Caco-2 (cell line): Measurements from ENCODE around the gene LATS2. TPM values are rescaled to one million over a fixed set of nuclear protein-coding genes. Genes with fewer than 3 reads are reported as not detected.

ENCODE experiments used
- BruUV-seq: library from RNA; stranded (reverse); fragments of 400-500 nt; replicated peaks from 2 replicates; lab custom pipeline; 2021; lab: Mats Ljungman, UMichigan
- CTCF ChIA-PET: fragments of 300-600 bp; sonication (Branson Sonifier 250); formaldehyde crosslinking; loops from one replicate; lab custom pipeline; 2022; ENCODE audit warnings: antibody characterized with exemption; lab: Charles Lee
- POLR2A ChIA-PET: fragments of 300-600 bp; sonication (Branson Sonifier 250); formaldehyde crosslinking; loops from one replicate; lab custom pipeline; 2022; ENCODE audit warnings: antibody characterized with exemption; lab: Charles Lee
- DNase-seq, 2 experiments: peaks; one replicate each; pipeline versions ENCODE4 v3.0.0 to v3.0.0-alpha.2; 2020 to 2022
- H3K27me3 ChIP-seq: replicated peaks from 2 replicates; pipeline ENCODE4 v1.6.0; 2011; ENCODE audit warnings: low read length; ENCODE audit not compliant: control insufficient read depth, insufficient read depth
- H3K36me3 ChIP-seq: 2 replicates; pipeline ENCODE4 v1.5.1; 2011; ENCODE audit warnings: low read length; ENCODE audit not compliant: control insufficient read depth, insufficient read depth
- H3K4me1 ChIP-seq: fragments of 250-450 bp; sonication (Bioruptor Pico); 2 replicates; pipeline ENCODE4 v1.5.1; 2020; ENCODE audit warnings: mild to moderate bottlenecking
- H3K4me3 ChIP-seq: 2 replicates; pipeline ENCODE4 v1.5.1; 2011; ENCODE audit warnings: low read depth, mild to moderate bottlenecking, control low read depth, low read length
- H3K9me3 ChIP-seq: fragments of 250-450 bp; sonication (Bioruptor Pico); 2 replicates; pipeline ENCODE4 v1.5.1; 2020; ENCODE audit warnings: mild to moderate bottlenecking, moderate library complexity
- H3K27ac Mint-ChIP-seq: one replicate; pipeline ENCODE4 v1.8.0; 2022; ENCODE audit warnings: mixed read lengths; ENCODE audit not compliant: unreplicated experiment
- H3K27me3 Mint-ChIP-seq: one replicate; pipeline ENCODE4 v1.8.0; 2022; ENCODE audit warnings: mixed read lengths; ENCODE audit not compliant: insufficient read depth, unreplicated experiment
- H3K36me3 Mint-ChIP-seq: one replicate; pipeline ENCODE4 v1.8.0; 2022; ENCODE audit warnings: mild to moderate bottlenecking, mixed read lengths; ENCODE audit not compliant: insufficient read depth, unreplicated experiment
- H3K4me1 Mint-ChIP-seq: one replicate; pipeline ENCODE4 v1.8.0; 2022; ENCODE audit warnings: low read depth, mixed read lengths; ENCODE audit not compliant: unreplicated experiment
- H3K4me3 Mint-ChIP-seq: one replicate; pipeline ENCODE4 v1.8.0; 2022; ENCODE audit warnings: mild to moderate bottlenecking, moderate library complexity, mixed read lengths; ENCODE audit not compliant: unreplicated experiment
- H3K9me3 Mint-ChIP-seq: one replicate; pipeline ENCODE4 v1.8.0; 2022; ENCODE audit warnings: mixed read lengths; ENCODE audit not compliant: unreplicated experiment
- intact Hi-C: fragments of 100-400 bp; cut with micrococcal nuclease; formaldehyde crosslinking; loops from one replicate; pipeline ENCODE4 v1.10.0; 2022; ENCODE audit not compliant: unreplicated experiment
- total RNA-seq: library from RNA; stranded (reverse); gene quantifications from 2 replicates; pipeline ENCODE4 v1.2.3, GENCODE V29; 2022
- TF ChIP-seq, protein P1 (sequence below), 2 experiments: fragments of 200-600 bp in 1 of 2; IDR thresholded peaks; 1 replicate in 1 of 2; 2 replicates in 1 of 2; pipeline versions ENCODE4 v1.5.1 to v1.8.0; 2011 to 2022; ENCODE audit warnings: antibody characterized with exemption in 1 of 2, control low read depth in 1 of 2, inconsistent platforms in 1 of 2, low read depth in 1 of 2, low read length in 1 of 2, mild to moderate bottlenecking in 1 of 2, moderate library complexity in 1 of 2; ENCODE audit not compliant: insufficient read depth in 1 of 2, severe bottlenecking in 1 of 2, unreplicated experiment in 1 of 2

The LATS2 gene
- total RNA-seq, 1 experiment from 2014 or later: 45.6 TPM

DNA sequence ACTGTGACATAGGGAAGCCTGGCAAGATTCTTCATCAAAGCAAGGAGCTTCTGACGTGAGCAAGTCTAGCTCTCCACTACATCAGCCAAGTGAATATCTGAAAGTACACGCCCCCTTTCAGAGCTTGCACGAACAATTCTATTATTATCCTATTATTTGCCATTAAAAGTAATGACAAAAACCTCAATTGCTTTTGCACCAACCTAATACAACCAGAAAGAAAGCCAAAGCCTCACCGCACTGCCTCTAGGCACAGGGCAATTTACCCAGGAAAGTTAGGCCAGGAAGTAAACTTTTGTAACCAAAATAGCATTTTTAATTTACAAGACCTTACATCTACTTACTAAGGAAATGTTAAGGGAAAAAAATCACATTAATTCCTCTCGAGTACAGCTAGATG lies 41.2 kb downstream of the LATS2 start:
- POLR2A ChIA-PET: interaction anchor here (0.6 kb wide), 1 partner anchor 96 kb away, joined by 5 read pairs; no protein-coding TSS in a partner anchor
- Mint-ChIP-seq H3K27ac (no peak overlapping the region), H3K36me3 (peaks cover 94% of the 10 kb centered on the region)

GRCh38 chr13:21018220-21018619 lies 43.2 kb downstream of the LATS2 start:
- H3K27me3 ChIP-seq: no peaks in the 10 kb centered on the region
- Mint-ChIP-seq H3K27me3 (no peaks in the 10 kb centered on the region), H3K4me3 (no peak overlapping the region), H3K36me3 (peaks cover 95% of the 10 kb centered on the region), H3K9me3 (no peaks in the 10 kb centered on the region), H3K27ac (no peak overlapping the region), H3K4me1 (peaks cover 44% of the 10 kb centered on the region)
- no peaks in the 10 kb centered on the region for H3K9me3 ChIP-seq
- TF ChIP-seq, protein P1, sequence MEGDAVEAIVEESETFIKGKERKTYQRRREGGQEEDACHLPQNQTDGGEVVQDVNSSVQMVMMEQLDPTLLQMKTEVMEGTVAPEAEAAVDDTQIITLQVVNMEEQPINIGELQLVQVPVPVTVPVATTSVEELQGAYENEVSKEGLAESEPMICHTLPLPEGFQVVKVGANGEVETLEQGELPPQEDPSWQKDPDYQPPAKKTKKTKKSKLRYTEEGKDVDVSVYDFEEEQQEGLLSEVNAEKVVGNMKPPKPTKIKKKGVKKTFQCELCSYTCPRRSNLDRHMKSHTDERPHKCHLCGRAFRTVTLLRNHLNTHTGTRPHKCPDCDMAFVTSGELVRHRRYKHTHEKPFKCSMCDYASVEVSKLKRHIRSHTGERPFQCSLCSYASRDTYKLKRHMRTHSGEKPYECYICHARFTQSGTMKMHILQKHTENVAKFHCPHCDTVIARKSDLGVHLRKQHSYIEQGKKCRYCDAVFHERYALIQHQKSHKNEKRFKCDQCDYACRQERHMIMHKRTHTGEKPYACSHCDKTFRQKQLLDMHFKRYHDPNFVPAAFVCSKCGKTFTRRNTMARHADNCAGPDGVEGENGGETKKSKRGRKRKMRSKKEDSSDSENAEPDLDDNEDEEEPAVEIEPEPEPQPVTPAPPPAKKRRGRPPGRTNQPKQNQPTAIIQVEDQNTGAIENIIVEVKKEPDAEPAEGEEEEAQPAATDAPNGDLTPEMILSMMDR (IDR thresholded peaks at IDR 0.05; ENCODE audit: insufficient read depth in 1 of 2, low read depth in 1 of 2, low read length in 1 of 2, severe bottlenecking in 1 of 2, unreplicated experiment in 1 of 2): no peak
- no TSS peak for BruUV-seq
- intact Hi-C loops: no loop called here
- POLR2A ChIA-PET: no interaction called here
- H3K4me3 ChIP-seq: no peak overlapping the region
- no peak for DNase-seq
- no peaks in the 10 kb centered on the region; the same call in none of the 2 replicates for H3K36me3 ChIP-seq
- CTCF ChIA-PET: no interaction called here
- H3K4me1 ChIP-seq: peaks cover 25% of the 10 kb centered on the region; the same call in 1 of the 2 replicates

More for the DNA sequence above, 41.2 kb downstream of the LATS2 start:
- intact Hi-C loops: loop anchor here (2.0 kb wide), 1 partner anchor 13 kb away; no protein-coding TSS in a partner anchor
- Mint-ChIP-seq H3K9me3 (no peaks in the 10 kb centered on the region), H3K4me3 (no peak overlapping the region), H3K4me1 (peaks cover 26% of the 10 kb centered on the region), H3K27me3 (no peaks in the 10 kb centered on the region)
- CTCF ChIA-PET: no interaction called here
- no peaks in the 10 kb centered on the region; the same call in none of the 2 replicates for H3K36me3 ChIP-seq
- no peak overlapping the region for H3K4me3 ChIP-seq
- no TSS peak for BruUV-seq
- TF ChIP-seq, protein P1 (IDR thresholded peaks at IDR 0.05; ENCODE audit: insufficient read depth in 1 of 2, low read depth in 1 of 2, low read length in 1 of 2, severe bottlenecking in 1 of 2, unreplicated experiment in 1 of 2): no peak
- no peak for DNase-seq
- no peaks in the 10 kb centered on the region for H3K27me3 ChIP-seq
- H3K4me1 ChIP-seq: peaks cover 18% of the 10 kb centered on the region; the same call in 1 of the 2 replicates
- no peaks in the 10 kb centered on the region for H3K9me3 ChIP-seq

DNA sequence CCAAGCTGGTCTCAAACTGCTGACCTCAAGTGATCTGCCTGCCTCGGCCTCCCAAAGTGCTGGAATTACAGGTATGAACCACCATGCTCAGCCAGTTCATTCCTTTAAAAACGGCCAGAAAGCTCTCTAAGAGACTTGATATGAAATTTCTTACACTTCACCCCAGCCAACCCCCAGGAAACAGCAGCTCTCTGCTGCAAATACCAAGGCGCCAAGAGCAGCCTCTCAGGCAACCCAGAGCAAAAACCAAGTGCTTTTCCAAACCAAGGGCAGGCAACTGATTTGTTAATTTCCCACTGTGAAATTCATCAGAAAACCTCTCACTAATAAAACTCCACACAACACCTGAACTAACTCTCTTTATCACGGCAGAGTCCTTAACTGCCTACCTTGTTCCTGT lies 44.9 kb downstream of the LATS2 start:
- TF ChIP-seq, protein P1 (IDR thresholded peaks at IDR 0.05; ENCODE audit: insufficient read depth in 1 of 2, low read depth in 1 of 2, low read length in 1 of 2, severe bottlenecking in 1 of 2, unreplicated experiment in 1 of 2): no peak

More for the DNA sequence above, 44.9 kb downstream of the LATS2 start:
- Mint-ChIP-seq H3K4me1 (peaks cover 32% of the 10 kb centered on the region), H3K36me3 (peaks cover 90% of the 10 kb centered on the region), H3K9me3 (no peaks in the 10 kb centered on the region), H3K27me3 (no peaks in the 10 kb centered on the region), H3K4me3 (no peak overlapping the region), H3K27ac (peak overlapping the region; percentile 39)
- no peaks in the 10 kb centered on the region; the same call in none of the 2 replicates for H3K36me3 ChIP-seq
- intact Hi-C loops: no loop called here
- H3K4me3 ChIP-seq: no peak overlapping the region
- no peaks in the 10 kb centered on the region for H3K27me3 ChIP-seq
- DNase-seq: no peak
- H3K4me1 ChIP-seq: peaks cover 29% of the 10 kb centered on the region
- BruUV-seq: no TSS peak
- CTCF ChIA-PET: no interaction called here
- no peaks in the 10 kb centered on the region for H3K9me3 ChIP-seq
- POLR2A ChIA-PET: no interaction called here
